OCI-M2 (cell line): ENCODE measurements around the gene KRTAP6-2.

Source experiments
- DNase-seq: peaks from one replicate; lab custom pipeline; 2025; ENCODE audit not compliant: unreplicated experiment; lab: John Stamatoyannopoulos, UW

Gene KRTAP6-2, protein sequence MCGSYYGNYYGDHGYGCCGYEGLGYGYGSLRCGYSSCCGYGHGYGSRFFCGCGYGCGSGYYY

GRCh38 chr21:30598802-30599201 is at the start of gene KRTAP6-2:
Gene KRTAP6-2 (minus strand): TSS chr21:30598902. CDS start chr21:30598874, 28 bp downstream.
- DNase-seq: no peak

DNA sequence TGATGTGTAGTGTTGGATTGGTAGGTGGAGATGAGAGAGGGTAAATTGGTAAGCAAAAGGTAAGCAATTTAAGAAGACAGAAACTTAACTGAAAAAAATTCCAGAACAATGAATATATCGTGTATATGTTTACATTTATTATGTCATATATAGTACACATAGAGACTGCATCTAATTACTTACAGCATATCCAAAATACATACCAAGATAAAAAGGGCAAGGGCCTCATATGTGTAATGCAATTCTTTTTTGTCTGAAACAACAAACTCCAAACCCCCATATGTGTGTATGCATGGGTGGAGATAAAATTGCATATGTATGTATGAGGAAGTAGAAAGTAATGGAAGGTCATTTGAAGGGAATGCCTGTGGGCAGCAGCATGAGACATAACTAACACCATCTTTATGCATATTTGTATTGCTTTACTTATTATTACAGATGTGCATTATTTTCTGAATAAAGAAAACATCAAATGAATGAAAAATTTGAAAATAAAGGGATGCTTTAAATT is 48.3 kb upstream of the KRTAP6-2 start:
- no peak for DNase-seq

GRCh38 chr21:30642564-30642963 is 43.9 kb upstream of the KRTAP6-2 start, which contains the start of gene KRTAP20-3:
Gene KRTAP20-3 (plus strand): TSS chr21:30642864.
- DNase-seq: no peak

DNA sequence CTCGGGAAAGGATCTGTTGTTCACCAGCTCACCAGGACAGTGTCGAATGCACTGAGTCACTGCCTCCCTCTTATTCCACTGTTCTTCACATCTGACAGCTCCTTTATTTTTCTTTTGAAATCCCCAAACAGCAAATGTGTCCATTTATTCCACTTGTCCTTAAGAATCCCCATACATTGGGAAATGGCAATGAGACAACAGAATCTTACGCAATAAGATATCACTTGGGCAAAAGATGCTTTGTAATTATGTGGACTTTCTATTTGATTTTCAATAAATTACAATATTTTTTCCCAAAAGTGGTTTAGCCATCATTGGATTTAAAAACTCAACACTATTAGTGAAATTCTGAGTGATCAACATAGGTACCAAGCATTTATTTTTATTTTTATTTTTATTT is 40.0 kb upstream of the KRTAP6-2 start:
- no peak for DNase-seq

GRCh38 chr21:30634906-30635305 is 36.2 kb upstream of the KRTAP6-2 start, which contains the start of gene KRTAP20-2:
Gene KRTAP20-2 (plus strand): TSS chr21:30635206. CDS start chr21:30635264, 58 bp downstream.
- no peak for DNase-seq

DNA sequence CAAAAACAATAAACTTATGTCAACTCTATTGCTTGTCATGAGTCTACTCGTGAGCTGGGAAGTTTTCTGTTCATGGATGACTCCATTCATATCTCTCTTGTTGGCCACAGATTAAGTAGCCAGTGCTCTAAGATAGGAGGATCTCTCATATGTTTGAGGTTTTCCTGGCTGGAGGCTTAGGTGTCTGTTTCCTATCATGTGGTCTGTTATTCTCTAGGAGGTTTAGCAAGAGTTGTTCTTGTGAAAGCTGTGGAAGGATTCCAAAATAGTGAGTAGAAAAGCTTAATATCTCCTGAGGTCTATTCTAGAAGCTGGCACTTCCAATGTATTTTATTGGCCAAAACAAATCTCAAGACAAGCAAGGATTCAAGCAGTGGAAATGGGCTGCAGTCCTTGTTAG is 30.5 kb upstream of the KRTAP6-2 start:
- no peak for DNase-seq

- DNase-seq: no peak
Measured at GRCh38 chr21:30628109-30628508, 29.4 kb upstream of the KRTAP6-2 start.

DNA sequence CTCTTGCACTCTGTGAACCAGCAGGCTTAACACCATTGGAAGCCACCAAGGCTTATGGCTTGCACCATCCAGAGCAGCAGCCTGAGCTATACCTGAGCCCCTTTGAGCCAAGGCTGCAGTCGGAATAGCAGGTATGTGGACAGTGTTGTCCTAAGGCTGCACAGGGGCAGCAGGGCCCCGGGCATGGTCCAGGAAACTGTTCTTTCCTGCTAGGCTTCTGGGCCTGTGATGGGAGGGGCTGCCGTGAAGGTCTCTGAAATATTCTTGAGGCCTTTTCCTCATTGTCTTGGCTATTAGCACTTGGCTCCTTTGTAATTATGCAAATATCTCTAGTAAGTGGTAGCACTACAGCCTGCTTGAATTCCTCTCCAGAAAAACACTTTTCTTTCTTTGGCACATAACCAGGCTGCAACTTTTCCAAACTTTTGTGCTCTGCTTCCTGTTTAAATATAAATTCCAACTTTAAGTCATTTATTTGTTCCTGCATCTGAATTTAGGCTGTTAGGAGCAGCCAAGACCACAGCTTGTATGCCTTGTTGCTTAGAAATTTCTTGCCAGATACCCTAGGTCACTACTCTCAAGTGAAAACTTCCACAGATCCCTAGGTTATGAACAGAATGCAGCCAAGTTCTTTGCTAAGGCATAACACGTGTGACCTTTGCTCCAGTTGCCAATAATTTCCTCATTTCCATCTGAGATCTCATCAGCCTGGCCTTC is 26.9 kb upstream of the KRTAP6-2 start:
- DNase-seq: no peak

DNA sequence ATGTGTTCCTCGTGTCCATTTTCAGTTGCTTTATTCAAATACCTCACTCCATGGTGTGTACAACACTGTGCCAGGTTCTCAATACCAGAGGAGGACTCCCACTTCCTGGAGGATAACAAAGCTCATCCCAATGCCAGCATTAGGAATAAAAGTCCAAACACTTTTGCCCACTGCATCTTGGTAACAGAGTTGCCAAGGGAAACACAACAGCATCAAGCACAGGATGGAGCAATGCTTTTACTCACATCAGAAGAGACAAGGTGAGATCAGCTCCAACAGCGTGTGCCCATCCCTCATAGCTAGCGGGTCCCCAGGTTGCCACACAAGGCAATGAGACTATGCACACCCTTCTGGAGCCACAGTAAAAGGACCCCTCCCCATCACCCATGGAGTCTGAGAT is 24.7 kb upstream of the KRTAP6-2 start:
- no peak for DNase-seq

- no peak for DNase-seq
Measured at GRCh38 chr21:30620522-30620921, 21.8 kb upstream of the KRTAP6-2 start, which contains the start of gene KRTAP20-4. Gene KRTAP20-4 (plus strand): TSS chr21:30620627.

GRCh38 chr21:30620080-30620479 is 21.4 kb upstream of the KRTAP6-2 start:
- DNase-seq: no peak

- no peak for DNase-seq
Measured at GRCh38 chr21:30616125-30616524, 17.4 kb upstream of the KRTAP6-2 start, which contains the start of gene KRTAP20-1. Gene KRTAP20-1 (plus strand): TSS chr21:30616425. CDS start chr21:30616455, 30 bp downstream.

DNA sequence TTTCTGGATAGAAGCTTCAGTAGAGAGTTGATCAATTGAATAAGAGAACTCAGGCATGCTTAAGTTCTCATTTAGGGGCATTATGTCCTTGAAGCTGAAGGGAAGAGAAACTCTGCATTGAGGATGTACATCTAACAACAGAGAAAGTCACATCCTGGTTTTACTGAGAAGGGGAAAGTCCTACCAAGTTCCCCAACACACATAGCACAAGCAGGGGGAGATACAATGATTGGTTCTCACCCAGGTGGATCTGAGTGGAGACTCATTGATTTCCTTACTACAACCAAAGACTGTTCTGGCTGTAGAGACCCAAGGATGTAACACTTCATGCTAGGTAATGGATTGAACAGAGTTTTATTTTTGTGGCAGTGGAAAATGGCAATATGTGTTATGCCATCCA is 16.5 kb upstream of the KRTAP6-2 start:
- DNase-seq: no peak

DNA sequence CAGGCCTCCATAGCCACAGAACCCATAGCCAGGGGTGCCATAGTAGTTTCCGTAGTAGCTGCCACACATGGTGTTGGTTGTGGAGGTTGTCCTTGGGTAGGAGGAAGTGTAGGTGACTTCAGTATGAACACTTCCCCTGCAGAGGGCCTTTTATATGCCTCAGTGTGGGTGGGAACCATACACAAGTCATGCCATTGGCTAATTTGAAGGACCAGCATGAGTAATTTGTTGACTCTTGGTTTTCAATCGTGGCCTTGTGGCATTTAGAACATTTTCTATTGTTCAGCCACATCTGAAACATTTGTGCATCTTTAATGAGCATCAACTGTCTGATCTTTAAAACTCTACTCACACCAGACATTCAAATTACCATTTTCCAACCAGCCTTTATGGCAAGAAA is 15.1 kb upstream of the KRTAP6-2 start, which contains the start of gene KRTAP6-1:
TSS of gene KRTAP6-1 (minus strand) at position 95 of the 400 bp plus-strand sequence. CDS start at position 69, 26 bp downstream.
- DNase-seq: no peak

DNA sequence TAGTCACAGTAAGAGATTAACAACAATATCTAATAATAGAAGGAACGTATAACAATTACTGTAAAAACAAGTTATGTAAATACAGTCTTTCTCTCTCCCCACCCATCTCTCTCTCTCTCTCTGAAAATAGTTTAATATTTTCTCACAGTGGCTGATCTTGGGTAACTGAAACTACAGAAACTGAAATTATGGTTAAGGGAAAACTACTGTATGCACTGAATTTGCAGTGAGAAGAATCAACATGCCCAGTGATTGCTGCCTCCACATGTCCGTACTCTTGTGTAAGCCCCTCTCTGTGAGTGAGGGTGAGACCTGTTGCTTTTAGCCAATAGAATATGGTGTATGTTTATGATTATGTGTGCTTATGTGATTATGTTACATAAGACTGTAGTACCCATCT is 13.4 kb upstream of the KRTAP6-2 start:
- no peak for DNase-seq

- no peak for DNase-seq
Measured at GRCh38 chr21:30605968-30606367, 7.3 kb upstream of the KRTAP6-2 start.

- DNase-seq: no peak
Measured at GRCh38 chr21:30600787-30601186, 2.1 kb upstream of the KRTAP6-2 start, which contains the start of gene KRTAP22-1. Gene KRTAP22-1 (plus strand): TSS chr21:30601087.

- no peak for DNase-seq
Measured at GRCh38 chr21:30592140-30592539, 6.6 kb downstream of the KRTAP6-2 start, which contains the start of gene KRTAP6-3. Gene KRTAP6-3 (plus strand): TSS chr21:30592440. CDS start chr21:30592446, 6 bp downstream.

DNA sequence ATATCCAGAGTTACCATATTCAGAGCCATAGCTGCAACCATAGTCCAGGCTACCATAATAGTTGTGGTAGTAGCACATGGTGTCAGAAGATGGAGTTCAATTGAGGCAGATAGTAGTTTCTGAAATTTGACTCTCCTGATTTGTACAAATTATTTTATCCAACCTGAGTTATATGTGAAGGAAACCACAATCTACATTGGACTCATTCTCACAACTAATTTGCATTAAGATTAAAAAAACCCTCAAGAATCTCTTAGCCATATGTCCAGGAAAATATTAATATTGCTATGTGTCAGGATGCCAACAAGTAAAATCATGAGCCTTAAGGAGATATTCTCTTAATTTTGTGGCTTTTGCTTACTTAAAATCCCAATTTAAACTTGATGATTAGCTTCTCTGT is 8.4 kb downstream of the KRTAP6-2 start, which contains the start of gene KRTAP22-2:
TSS of gene KRTAP22-2 (minus strand) at position 101 of the 400 bp plus-strand sequence.
- no peak for DNase-seq

- no peak for DNase-seq
Measured at GRCh38 chr21:30582870-30583269, 15.8 kb downstream of the KRTAP6-2 start.

DNA sequence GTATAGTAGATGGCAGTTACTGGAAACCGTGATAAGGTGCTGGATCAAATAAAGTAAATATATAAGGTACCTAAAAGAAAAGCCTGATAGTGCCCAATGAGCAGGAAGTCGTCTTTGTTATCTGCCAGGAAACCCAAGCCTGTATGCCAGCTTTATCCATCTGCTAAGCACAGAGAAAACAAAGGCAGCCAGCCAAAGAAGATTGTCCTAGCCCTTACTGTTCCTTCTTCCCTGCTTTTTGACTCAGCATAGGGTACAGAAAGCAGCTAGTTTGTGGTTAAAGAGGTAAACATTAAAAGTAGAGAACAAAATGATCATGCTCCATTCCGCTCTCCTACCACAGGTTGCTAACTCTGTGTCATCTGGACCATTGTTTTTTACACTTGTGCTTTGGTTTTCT is 18.6 kb downstream of the KRTAP6-2 start:
- DNase-seq: no peak

GRCh38 chr21:30579346-30579745 is 19.4 kb downstream of the KRTAP6-2 start:
- no peak for DNase-seq
